ENCODE measurements around the gene ACVRL1.

DNA sequence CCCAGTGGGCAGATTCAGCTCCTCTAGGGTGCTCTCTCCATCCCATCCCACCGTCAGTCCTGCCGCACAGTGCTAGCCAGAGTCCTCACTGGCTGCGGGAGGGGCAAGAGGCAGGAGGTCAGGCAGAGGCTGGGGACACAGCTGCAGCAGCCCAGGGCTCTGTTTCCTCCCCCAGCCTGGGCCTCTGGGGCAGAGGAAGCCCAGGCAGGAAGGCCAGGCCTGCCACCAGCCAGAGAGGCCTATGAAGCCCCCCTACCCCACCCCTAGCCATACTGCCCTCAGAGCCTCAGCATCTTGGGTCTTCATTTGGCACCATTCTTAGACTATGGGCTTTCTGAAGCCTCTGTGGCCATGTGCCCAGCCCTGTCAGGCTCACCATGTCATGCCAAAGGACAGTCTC is 3.4 kb downstream of the ACVRL1 start:
- TF ChIP-seq CTCF (IDR thresholded peaks at IDR 0.05; ENCODE audit: low read length) (no peak), EZH2 (IDR thresholded peaks at IDR 0.05; ENCODE audit: borderline replicate concordance, low read length) (no peak)

All from OCI-LY1 (cell line).